ENCODE data around the gene FUT8.

FUT8 gene

GRCh38 chr14:65738339-65738738 lies 325.8 kb downstream of the FUT8 start:
- ATAC-seq: no peak
- TF ChIP-seq OSR1 (CRISPR knock-in tag; IDR thresholded peaks at IDR 0.05): no peak
- TF ChIP-seq ISL1 (CRISPR knock-in tag; IDR thresholded peaks at IDR 0.05): peak; percentile 21; the same call in 1 of the 2 replicates

GRCh38 chr14:65745396-65746190 lies 333.1 kb downstream of the FUT8 start:
- ATAC-seq: no peak
- TF ChIP-seq RARB (CRISPR knock-in tag; IDR thresholded peaks at IDR 0.05): no peak
- TF ChIP-seq TCF4 (CRISPR knock-in tag; IDR thresholded peaks at IDR 0.05; ENCODE audit: borderline replicate concordance): no peak
- no peak for TF ChIP-seq TSHZ2 (CRISPR knock-in tag; IDR thresholded peaks at IDR 0.05)
- no peak for TF ChIP-seq ZNF70 (CRISPR knock-in tag; IDR thresholded peaks at IDR 0.05)
- TF ChIP-seq PPARA (CRISPR knock-in tag; IDR thresholded peaks at IDR 0.05; ENCODE audit: borderline replicate concordance): no peak
- TF ChIP-seq TOX (CRISPR knock-in tag; IDR thresholded peaks at IDR 0.05; ENCODE audit: borderline replicate concordance): no peak
- no peak for TF ChIP-seq PATZ1 (CRISPR knock-in tag; IDR thresholded peaks at IDR 0.05; ENCODE audit: borderline replicate concordance)
- TF ChIP-seq GLIS3 (CRISPR knock-in tag; IDR thresholded peaks at IDR 0.05): no peak
- TF ChIP-seq CSRNP3 (CRISPR knock-in tag; IDR thresholded peaks at IDR 0.05): no peak
- no peak for TF ChIP-seq CSDC2 (CRISPR knock-in tag; IDR thresholded peaks at IDR 0.05)
- TF ChIP-seq ZFP30 (CRISPR knock-in tag; IDR thresholded peaks at IDR 0.05): no peak

GRCh38 chr14:65748796-65749195 lies 336.3 kb downstream of the FUT8 start:
- no peak for ATAC-seq
- no peak for TF ChIP-seq CREB5 (CRISPR knock-in tag; IDR thresholded peaks at IDR 0.05; ENCODE audit: low read depth)
- no peak for TF ChIP-seq BACH2 (CRISPR knock-in tag; IDR thresholded peaks at IDR 0.05; ENCODE audit: borderline replicate concordance)
- TF ChIP-seq TSHZ2 (CRISPR knock-in tag; IDR thresholded peaks at IDR 0.05): no peak
- no peak for TF ChIP-seq CSRNP3 (CRISPR knock-in tag; IDR thresholded peaks at IDR 0.05)
- no peak for TF ChIP-seq ZFP30 (CRISPR knock-in tag; IDR thresholded peaks at IDR 0.05)
- no peak for TF ChIP-seq ZNF565 (CRISPR knock-in tag; conservative IDR thresholded peaks at IDR 0.05; ENCODE audit: low read depth)
- TF ChIP-seq ZNF70 (CRISPR knock-in tag; IDR thresholded peaks at IDR 0.05): no peak
- no peak for TF ChIP-seq PATZ1 (CRISPR knock-in tag; IDR thresholded peaks at IDR 0.05; ENCODE audit: borderline replicate concordance)
- no peak for TF ChIP-seq SNAI2 (CRISPR knock-in tag; IDR thresholded peaks at IDR 0.05)
- no peak for TF ChIP-seq RARB (CRISPR knock-in tag; IDR thresholded peaks at IDR 0.05)
- no peak for TF ChIP-seq POU6F1 (CRISPR knock-in tag; IDR thresholded peaks at IDR 0.05; ENCODE audit: borderline replicate concordance, low read depth)
- no peak for TF ChIP-seq ESRRG (CRISPR knock-in tag; IDR thresholded peaks at IDR 0.05)
- TF ChIP-seq ZNF8 (CRISPR knock-in tag; IDR thresholded peaks at IDR 0.05): no peak
- no peak for TF ChIP-seq OSR1 (CRISPR knock-in tag; IDR thresholded peaks at IDR 0.05)
- TF ChIP-seq TOX (CRISPR knock-in tag; IDR thresholded peaks at IDR 0.05; ENCODE audit: borderline replicate concordance): no peak
- no peak for TF ChIP-seq CSDC2 (CRISPR knock-in tag; IDR thresholded peaks at IDR 0.05)
